Activated CD4-positive, alpha-beta T cell treated with anti-CD3 and anti-CD28 coated beads, Interleukin-2, amount 50 U/mL, for 48 hours (primary cell): ENCODE measurements around the gene CPA2.

Experiments
- DNase-seq, 2 experiments: peaks; one replicate each; pipeline ENCODE4 v3.0.0-alpha.2; 2020

Gene CPA2

DNA sequence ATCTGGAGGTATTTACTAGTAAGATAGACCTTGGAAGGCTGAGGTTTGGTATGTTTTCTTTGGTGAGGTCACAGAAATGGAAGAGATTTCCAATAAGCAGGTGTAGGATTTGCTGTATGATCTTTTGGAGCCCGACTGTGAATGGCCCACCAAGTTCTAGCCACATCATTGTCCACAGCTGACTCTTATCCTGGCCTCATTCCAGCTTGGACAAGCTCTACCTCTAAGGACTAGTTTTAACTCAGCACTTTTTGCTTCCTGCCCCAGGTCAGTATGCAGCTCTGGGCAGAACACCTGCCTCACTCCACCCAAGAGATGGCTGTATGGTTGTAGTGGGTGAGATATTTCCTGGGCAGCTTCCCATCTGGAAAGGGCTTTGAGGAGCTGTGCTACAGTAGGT lies 20.2 kb downstream of the CPA2 start:
- no peak for DNase-seq

DNA sequence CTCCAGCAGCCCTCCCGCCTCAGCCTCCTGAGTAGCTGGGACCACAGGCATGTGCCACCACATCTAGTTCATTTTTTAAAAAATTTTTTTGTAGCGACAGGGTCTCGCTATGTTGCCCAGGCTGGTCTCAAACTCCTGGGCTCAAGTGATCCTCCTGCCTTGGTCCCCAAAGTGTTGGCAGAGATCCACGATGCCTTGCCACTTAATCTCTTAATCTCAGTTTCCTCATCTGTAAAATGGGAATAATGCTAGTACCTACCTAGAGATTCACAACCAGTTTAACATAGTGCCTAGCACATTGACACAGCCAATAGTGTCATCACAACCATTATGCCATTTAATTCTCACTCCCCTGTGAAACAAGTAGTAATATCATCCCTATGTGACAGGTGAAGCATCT lies 21.5 kb downstream of the CPA2 start:
- no peak for DNase-seq

DNA sequence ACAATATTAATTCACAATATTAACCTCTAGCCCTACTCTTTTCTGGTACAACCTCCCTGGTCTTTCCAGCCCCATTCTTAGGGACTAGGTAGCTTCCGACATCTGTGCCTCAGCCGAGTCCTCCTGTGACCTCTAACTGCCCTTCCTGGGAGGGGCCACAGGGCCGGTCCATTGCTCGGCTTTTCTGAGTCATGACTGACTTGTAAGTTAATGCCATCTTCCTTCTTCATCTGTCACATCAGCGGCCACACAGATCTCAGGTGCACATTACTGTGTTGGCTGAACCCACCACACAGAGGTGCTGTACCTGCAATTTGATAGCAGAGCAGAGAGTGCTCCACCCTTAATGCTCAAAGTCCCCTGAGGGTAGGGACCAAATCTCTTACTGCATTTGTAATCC lies 22.2 kb downstream of the CPA2 start:
- no peak for DNase-seq

DNA sequence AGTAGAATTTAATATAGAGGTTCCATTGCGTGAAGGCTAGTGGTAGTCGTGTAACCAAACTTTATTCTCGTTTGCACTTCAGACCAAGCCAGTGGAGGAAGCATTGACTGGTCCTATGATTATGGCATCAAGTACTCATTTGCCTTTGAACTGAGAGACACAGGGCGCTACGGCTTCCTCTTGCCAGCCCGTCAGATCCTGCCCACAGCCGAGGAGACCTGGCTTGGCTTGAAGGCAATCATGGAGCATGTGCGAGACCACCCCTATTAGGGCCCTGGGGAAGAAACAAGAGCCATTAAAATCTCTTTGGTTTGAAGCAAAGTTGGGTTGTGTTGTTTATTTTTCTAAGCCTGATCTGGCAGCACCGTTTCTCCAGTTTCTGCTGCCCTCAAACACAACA lies 22.8 kb downstream of the CPA2 start:
- DNase-seq: no peak

DNA sequence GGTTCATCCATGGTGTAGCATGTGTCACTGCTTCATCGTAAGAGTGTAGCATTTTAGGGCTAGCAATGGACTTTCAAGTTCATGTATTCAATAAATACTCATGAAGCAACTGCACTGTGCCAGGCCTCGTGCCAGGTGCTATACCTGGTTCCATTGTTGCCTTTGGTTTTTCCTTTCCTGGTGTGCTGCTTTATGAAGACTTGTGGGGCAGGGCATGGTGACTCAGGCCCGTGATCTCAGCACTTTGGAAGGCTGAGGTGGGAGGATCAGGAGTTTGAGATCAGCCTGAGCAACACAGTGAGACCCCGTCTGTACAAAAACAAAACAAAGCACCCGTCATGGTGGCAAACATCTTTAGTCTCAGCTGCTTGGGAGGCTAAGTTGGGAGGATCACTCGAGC lies 24.1 kb downstream of the CPA2 start:
- no peak for DNase-seq

DNA sequence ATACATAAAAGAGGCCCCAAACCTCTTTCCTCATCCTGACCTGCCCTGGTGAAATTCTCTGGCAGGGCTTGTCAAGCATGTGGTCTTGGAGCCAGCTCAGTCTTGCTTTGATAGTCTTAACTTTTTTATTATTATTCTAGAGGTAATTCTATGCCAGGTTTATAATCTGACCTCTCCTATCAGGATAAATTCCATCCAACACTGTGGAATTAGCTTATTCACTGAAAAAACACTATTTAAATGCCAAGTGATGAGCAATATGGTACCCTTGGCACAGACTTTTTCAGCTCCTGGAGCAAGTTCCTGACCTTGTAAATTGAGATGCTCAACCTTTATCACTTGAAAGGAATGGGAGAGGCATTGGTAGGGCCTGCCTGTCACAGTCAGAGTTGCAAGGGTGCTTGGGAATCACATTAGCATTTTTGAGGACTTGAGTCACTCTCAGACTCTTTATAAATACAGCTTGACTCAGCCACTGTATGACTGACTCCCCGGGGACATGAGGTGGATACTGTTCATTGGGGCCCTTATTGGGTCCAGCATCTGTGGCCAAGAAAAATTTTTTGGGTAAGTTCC lies 26.1 kb downstream of the CPA2 start, which contains the start of gene CPA4:
Gene CPA4, plus strand, starts transcription at position 480 of the 576 bp plus-strand sequence. Its CDS starts 20 bp downstream, at position 500.
- no peak for DNase-seq

DNA sequence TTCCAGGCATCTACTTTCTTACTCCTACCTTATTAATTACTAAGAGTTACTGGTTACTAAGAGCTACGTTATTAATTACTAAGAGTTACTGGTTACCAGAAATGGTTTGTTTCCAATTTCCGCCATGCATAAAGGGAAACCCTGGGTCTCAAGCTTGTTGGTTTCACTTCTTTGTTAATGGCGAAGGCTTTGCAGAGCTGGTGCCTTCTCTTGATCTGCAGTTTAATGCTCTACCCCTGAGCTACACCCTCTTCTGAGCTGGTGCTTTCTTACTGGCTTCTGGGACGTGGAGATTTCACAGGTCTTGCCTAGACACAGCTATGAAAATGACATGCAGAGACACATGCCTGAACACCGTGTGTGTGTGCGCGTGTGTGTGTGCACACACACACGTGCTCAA lies 26.9 kb downstream of the CPA2 start:
- DNase-seq: no peak

DNA sequence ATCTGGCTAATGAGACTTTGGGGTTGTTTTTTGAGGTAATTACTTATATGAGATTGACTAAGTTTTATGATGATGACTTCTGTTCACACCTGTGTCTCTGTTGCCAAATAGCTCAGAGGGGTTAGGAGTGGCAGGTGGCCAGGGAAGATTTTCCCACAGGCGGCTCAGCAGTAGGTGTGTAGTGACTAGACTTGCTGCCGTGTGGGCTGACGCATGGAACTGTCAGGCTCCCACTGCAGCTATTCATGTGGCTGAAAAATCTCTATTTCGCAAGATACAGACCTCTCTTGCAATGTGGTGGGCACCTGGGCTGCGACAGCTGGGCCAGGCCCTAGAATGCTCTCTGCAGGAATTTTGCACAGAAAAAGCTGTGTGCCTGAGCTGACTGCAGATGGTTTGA lies 27.7 kb downstream of the CPA2 start:
- no peak for DNase-seq

DNA sequence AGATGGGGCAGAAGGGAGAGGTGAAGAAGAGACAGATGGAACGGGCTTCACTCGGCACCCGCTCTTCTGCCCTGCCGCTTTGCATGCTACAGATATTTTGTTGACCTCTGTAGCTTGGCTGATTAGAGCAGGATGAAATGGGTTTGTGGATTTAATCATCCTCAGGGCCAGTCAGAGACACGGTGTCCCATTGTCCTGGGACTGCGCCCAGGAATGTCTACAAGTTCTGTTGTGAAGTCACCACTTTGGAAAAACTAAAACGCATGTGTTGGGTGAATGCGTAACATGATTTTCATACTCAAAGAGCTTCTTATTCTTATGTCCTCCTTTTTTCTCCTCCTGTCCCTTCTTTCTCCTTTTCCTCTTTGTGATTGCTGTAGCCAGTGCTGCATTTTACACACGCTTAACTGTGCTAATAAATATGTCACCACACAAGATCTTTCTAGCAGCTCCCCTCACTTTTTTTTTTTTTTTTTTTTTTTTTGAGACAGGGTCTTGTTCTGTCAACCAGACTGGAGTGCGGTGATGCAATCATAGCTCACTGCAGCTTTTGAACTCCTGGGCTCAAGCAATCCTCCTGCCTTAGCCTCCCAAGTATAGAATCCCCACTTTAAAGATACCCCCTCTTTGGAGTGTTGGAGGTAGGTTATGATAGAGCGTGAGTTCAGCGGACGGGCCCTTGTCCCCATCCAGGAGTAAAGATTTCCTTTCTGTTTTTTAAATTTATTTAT lies 29.7 kb downstream of the CPA2 start:
- DNase-seq: no peak

DNA sequence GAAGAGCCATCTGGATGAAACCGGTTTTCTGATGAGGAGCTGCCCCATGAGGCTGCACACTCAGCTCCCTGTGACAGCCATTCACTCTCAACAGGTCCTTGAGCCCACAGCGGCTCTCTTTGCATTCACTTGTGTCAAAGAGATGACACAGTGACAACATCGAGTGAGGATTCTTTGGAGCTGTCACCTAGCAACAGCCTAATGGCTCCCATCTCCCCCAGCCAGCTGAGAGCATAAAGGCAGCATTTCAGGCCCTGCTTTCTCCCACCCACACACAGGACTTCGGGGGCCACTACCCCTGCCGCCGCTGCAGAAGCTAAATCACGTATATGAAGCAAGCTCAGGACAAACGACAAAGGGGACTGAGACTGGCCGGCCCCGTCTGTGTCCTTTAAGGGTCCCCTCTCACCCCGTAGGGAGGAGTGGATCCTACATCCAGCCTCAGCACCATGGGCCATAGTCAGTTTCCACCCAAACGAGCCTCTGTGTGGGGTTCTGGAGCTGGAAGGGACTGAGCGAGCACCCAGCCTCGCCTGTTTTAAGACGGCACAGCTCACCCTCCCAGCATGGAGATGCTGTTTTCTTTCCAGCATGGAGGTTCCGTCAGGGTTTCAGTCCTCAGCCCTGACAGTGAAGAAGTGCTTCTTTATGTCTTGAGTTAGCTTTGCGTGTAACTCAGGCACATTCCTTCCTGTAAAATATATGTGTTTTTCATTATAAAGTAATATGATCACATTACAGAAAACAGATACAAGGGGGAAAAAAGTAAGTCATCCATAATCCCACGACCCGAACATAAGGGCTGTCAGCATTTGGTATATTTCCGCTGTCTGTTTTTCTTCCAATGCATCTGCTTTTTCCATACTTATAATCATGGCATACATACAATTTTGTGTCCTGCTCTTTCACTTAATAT lies 31.2 kb downstream of the CPA2 start:
- no peak for DNase-seq

DNA sequence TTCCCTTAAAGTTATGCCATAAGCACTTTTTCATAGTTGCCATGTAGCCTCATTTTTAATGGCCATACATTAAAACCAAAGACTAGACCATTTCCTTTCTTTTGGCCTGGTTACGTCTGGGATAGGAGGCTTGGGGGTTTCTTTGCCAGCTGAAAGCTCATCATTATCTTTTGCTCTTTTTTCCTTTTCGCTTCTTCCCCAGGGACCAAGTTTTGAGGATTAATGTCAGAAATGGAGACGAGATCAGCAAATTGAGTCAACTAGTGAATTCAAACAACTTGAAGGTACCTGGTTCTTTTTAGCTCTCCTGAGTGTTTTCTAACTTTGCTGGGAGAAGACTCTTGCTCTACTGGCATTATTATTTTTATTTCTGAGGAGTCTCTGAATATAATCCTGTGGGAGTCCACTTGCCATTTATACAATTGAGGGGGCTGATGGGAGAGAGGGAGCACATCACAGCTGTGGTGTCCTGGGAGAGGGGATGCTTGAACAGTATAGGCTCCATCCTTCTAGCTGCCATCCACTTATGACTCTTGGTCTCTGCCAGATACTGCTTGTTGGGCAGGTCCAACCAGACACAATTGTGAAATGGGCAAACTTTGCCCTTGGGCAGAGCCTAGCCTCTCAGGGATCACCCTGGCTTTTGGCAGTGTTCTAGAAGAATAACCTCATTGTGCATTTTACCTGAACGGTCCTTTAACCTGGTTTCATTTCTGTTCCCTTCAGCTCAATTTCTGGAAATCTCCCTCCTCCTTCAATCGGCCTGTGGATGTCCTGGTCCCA lies 32.1 kb downstream of the CPA2 start:
- DNase-seq: no peak

DNA sequence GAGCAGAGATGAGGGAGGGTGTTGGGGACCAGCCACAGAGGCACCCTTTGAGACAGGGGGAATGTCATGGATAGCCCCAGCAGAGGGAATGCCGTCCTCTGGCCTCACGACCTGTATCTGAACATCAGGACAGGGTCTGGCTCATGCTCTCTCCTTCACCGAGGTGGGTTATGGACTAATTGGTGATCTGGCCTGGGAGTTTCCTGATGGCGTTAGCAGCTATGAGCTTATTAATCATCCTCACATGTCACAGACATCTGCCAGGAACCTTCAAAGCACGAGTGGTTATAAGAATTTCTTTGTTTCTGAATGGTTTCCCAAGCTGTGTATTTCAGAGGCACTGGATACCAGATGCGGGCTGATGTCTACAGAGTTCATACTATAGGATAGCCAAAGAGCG lies 33.2 kb downstream of the CPA2 start:
- no peak for DNase-seq

DNA sequence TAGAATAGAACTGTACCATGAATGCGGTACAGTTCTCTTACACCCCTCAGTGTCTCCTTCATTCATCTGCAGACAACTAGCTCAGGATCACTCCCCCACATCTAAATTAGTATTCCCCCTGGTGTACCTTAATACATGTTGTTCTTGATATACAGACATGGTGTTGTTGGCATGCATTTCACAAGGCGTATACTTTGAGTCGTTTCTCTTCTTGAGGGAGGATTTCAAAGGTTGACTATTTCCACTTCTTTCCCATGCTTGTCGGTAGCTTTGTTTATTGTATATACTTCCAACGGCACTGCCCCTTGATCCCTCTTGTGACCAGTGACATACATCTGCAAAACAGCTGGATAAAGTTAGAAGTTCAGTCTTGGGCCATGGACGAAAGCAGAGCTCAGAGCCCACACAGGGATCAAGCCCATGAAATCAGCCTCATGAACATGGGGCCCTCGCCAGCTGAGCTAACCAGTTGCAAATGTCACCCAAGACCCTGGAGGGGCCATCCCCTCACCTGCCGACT lies 34.9 kb downstream of the CPA2 start:
- no peak for DNase-seq

DNA sequence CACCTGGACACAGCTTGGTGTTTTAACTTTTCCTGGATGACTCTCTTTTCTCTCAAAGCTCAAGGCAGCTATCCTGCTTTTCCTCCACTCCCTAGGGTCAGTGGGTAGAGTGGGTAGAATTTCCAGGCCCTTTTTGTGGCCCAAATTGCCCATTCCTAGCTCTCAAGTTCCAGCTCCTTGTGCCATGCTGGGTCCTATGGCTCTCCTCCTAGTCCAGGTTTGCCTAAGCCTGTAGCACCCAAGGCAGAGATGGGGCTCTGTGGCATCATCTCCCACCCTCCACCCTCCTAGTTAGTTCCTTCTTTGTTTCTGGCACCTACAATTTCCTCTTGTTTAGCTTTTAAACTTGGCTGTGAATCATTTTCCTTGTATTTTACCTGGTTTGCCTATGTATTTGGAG lies 36.0 kb downstream of the CPA2 start:
- DNase-seq: no peak

DNA sequence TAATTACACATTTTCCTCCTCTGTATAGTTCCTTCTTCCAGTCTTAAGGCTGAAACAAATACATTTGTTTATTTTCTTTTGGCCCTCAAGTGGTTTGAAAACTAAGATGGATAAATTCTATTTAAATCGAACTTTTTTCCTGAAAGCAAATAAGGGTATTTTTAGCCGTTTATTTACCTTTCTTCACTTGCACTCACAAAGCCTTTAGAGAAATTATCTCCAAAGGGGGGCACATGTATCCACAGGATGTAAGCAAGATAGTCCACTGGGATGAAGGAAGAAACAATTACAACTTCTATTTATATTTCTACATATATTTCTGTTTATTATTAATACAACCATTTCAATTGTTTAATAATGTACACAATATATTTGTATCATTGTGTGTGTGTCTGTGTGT lies 36.5 kb downstream of the CPA2 start:
- no peak for DNase-seq

DNA sequence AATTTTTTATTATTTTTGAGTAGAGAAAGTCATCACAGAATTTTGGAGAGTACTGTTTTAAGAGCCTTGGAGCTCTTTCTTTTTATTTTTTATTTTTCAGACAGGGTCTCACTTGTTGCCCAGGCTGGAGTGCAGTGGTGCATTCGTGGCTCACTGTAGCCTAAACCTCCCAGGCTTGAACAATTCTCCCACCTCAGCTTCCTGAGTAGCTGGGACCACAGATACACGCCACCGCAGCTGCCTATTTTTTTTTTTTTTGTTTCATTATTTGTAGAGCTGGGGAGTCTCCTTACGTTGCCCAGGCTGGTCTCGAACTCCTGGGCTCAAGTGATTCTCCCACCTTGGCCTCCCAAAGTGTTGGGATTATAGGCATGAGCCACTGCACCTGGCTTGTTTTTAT lies 36.9 kb downstream of the CPA2 start:
- DNase-seq: no peak

DNA sequence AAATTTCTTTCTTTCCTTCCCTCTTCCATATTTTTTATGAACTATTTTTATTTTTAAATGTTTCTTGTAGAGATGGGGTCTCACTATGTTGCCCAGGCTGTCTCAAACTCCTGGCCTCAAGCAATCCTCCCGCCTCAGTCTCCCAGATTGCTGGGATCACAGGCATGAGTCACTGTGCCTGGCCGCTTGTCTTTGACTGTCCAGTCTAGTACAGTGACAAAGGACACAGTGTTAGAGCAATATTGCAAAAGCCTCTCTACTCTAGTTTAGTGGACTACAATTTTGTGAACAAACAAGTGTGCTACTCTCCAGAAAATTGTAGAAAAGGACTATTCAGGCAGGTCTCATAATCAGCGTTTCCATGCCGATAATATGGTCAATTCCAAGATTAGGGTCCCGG lies 37.3 kb downstream of the CPA2 start:
- DNase-seq: no peak

DNA sequence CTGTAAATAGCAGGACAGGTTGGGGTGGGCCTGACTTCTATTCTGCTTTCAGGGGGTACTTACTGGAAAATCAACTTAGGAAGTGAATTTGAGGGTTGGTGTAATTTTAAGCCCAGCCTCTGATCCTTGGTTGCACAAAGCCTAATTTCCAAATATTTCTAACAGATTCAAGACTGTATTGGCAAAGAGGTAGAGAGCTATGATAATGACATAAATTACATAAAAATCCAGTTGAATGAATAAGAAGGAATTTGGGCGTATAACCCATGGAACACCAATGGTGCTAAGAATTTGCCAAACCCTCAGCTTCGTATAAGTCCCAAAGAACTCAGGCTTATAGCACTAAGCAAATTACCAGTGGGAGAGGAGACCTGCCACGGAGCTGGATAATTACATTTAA lies 38.2 kb downstream of the CPA2 start:
- no peak for DNase-seq

DNA sequence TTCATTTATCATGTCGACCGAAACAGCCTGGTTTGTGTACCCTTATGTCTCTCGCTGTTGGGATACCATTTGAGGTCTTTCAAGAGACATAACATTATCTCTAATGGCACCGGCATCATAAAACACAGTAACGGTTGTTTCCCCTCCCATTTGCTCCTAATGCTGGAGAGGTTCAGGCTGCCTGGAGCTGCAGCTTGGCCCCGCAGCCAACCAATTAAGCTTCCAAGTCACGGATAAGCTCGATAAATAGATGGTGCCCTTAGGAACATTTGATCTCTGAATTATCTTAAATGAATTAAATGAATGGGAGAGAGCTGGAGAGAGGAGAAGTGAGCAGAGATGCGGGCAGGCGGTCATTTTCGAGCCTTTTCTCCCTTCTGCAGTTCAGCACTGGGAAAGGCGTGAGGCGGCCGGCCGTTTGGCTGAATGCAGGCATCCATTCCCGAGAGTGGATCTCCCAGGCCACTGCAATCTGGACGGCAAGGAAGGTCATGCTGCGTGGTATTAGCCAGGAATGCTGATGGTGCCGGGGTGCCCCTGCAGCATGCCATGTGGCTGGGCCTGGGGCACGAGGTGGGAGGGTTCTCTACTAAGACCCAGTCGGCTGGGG lies 38.9 kb downstream of the CPA2 start:
- no peak for DNase-seq

DNA sequence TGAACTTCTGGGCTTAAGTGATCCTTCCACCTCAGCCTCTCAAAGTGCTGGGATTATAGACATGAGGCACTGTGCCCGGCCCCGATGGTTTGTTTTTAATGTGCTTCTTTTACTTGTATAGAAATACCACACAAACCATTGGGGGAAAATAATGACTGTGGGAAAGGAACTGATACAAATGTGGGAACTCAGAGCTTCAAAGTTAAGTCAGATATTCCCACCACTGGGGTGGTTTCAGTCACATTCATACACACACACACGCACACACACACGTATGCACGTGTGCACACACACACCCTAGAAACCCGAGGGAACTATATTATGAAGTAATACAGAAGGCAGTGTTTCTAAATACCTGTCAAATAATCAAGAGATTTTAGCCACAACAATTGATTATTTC lies 43.3 kb downstream of the CPA2 start:
- peak; percentile 9 to 32 for DNase-seq

DNA sequence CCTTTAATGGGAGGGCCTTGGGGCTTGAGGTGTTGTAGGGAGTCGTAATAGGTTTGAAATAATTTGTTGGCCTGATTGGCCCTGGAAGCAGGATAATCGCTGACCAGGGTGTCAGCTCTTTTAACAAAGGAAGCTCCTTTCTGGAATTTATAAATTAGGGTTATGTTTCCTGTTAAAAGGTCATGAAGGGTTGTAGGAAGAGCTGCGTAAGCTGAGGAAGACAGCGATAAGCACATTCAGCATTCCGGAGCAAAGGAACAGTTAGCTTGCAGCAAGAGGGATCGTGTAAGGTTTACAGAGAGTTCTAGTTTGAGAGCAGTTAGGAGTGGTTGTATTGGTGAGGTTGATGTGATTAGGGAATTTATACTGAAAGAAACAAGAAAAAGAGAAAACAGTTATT lies 47.6 kb downstream of the CPA2 start:
- DNase-seq: no peak

DNA sequence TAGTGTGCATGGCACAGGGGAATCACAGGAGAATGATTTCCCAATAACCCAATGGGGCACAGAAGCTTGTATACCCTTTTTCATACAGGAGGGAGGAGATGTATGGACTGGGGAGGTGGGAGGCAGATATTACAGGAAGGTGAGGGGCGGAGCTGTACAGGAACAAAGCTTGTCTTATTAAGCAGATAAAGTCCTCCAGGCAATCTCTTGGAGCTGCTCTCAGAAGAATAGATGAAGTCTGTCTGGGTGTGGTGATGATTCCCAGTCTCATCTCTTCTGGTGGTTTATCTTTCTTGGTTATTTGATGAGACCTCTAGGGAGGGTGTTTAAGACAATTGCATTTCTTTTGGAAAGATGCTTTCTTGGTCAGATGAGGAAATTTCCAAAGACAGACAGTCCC lies 52.9 kb downstream of the CPA2 start:
- DNase-seq: no peak
